GM12892 (cell line): ENCODE measurements around the gene RPL10.

Experiments
- POLR2A ChIP-seq: IDR thresholded peaks from 2 replicates; pipeline ENCODE4 v1.6.1; 2011; ENCODE audit warnings: low read depth, low read length, control low read depth
- POLR2AphosphoS5 ChIP-seq: IDR thresholded peaks from 2 replicates; pipeline ENCODE4 v1.6.1; 2011; ENCODE audit warnings: low read depth, low read length, control low read depth
- TAF1 ChIP-seq: IDR thresholded peaks from 2 replicates; pipeline ENCODE4 v1.6.1; 2011; ENCODE audit warnings: low read depth, mild to moderate bottlenecking, control low read depth, low read length, borderline replicate concordance

GRCh38 chrX:154428176-154429171 lies 30.3 kb downstream of the RPL10 start, which contains the start of gene ATP6AP1:
- TF ChIP-seq POLR2A (peak; percentile 57; the same call in 1 of the 2 replicates), POLR2AphosphoS5 (no peak), TAF1 (no peak)
